Fibroblast of mammary gland (primary cell): ENCODE results near the gene OBSCN.
A peak's percentile ranks its signal among the peaks of the same experiment; 100 is the strongest.

ENCODE experiments used
- DNase-seq: peaks from one replicate; pipeline ENCODE4 v3.0.0-alpha.2; 2010; ENCODE audit warnings: low read depth
- H3K4me3 ChIP-seq: 2 replicates; pipeline ENCODE4 v1.5.1; 2011; ENCODE audit warnings: low read depth, mild to moderate bottlenecking, low read length, moderate library complexity; ENCODE audit not compliant: control insufficient read depth
- TF ChIP-seq, protein P1 (sequence below): conservative IDR thresholded peaks from 2 replicates; pipeline ENCODE4 v1.5.1; 2011; ENCODE audit warnings: low read depth, low read length, inconsistent platforms; ENCODE audit not compliant: control insufficient read depth, insufficient read depth

Gene OBSCN

DNA sequence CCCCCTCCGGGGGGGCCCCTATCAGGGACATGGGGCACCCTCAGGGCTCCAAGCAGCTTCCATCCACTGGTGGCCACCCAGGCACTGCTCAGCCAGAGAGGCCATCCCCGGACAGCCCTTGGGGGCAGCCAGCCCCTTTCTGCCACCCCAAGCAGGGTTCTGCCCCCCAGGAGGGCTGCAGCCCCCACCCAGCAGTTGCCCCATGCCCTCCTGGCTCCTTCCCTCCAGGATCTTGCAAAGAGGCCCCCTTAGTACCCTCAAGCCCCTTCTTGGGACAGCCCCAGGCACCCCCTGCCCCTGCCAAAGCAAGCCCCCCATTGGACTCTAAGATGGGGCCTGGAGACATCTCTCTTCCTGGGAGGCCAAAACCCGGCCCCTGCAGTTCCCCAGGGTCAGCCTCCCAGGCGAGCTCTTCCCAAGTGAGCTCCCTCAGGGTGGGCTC lies 163.9 kb downstream of the OBSCN start:
- H3K4me3 ChIP-seq, result no peak overlapping the region
- DNase-seq, result no peak
- TF ChIP-seq, protein P1, sequence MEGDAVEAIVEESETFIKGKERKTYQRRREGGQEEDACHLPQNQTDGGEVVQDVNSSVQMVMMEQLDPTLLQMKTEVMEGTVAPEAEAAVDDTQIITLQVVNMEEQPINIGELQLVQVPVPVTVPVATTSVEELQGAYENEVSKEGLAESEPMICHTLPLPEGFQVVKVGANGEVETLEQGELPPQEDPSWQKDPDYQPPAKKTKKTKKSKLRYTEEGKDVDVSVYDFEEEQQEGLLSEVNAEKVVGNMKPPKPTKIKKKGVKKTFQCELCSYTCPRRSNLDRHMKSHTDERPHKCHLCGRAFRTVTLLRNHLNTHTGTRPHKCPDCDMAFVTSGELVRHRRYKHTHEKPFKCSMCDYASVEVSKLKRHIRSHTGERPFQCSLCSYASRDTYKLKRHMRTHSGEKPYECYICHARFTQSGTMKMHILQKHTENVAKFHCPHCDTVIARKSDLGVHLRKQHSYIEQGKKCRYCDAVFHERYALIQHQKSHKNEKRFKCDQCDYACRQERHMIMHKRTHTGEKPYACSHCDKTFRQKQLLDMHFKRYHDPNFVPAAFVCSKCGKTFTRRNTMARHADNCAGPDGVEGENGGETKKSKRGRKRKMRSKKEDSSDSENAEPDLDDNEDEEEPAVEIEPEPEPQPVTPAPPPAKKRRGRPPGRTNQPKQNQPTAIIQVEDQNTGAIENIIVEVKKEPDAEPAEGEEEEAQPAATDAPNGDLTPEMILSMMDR, result no peak

DNA sequence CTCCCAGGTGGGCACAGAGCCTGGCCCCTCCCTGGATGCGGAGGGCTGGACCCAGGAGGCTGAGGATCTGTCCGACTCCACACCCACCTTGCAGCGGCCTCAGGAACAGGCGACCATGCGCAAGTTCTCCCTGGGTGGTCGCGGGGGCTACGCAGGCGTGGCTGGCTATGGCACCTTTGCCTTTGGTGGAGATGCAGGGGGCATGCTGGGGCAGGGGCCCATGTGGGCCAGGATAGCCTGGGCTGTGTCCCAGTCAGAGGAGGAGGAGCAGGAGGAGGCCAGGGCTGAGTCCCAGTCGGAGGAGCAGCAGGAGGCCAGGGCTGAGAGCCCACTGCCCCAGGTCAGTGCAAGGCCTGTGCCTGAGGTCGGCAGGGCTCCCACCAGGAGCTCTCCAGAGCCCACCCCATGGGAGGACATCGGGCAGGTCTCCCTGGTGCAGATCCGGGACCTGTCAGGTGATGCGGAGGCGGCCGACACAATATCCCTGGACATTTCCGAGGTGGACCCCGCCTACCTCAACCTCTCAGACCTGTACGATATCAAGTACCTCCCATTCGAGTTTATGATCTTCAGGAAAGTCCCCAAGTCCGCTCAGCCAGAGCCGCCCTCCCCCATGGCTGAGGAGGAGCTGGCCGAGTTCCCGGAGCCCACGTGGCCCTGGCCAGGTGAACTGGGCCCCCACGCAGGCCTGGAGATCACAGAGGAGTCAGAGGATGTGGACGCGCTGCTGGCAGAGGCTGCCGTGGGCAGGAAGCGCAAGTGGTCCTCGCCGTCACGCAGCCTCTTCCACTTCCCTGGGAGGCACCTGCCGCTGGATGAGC lies 164.5 kb downstream of the OBSCN start:
- no peak for DNase-seq
- TF ChIP-seq, protein P1, result no peak
- H3K4me3 ChIP-seq, result no peak overlapping the region

DNA sequence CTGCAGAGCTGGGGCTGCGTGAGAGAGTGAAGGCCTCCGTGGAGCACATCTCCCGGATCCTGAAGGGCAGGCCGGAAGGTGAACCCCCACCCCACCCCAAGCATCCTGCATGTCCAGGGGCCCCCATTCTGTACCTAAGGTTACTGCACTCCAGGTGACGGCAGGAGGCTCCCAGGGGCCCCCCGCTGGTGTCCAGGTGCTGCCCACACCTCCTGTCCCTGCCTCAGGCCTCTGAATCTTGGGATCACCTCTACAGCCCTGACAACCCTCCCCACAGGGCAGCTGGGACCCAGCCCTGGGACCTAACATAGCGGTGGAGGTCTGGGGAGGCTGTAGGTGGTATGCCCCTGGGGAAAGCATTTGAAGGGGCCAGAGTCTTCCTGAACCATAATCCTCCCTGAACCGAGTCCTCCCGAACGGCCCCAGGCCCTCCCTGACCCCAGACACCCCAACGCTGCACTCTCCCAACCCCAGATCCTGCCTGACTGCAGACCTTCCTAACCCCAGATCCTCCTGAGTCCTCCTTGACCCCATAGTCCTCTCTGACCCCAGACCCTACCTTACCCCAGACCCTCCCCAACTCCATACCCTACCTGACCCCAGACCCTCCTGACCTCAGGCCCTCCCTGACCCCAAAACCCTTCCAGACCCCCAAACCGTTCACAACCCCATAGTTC lies 165.3 kb downstream of the OBSCN start:
- no peak overlapping the region for H3K4me3 ChIP-seq
- no peak for DNase-seq
- TF ChIP-seq, protein P1, result no peak

DNA sequence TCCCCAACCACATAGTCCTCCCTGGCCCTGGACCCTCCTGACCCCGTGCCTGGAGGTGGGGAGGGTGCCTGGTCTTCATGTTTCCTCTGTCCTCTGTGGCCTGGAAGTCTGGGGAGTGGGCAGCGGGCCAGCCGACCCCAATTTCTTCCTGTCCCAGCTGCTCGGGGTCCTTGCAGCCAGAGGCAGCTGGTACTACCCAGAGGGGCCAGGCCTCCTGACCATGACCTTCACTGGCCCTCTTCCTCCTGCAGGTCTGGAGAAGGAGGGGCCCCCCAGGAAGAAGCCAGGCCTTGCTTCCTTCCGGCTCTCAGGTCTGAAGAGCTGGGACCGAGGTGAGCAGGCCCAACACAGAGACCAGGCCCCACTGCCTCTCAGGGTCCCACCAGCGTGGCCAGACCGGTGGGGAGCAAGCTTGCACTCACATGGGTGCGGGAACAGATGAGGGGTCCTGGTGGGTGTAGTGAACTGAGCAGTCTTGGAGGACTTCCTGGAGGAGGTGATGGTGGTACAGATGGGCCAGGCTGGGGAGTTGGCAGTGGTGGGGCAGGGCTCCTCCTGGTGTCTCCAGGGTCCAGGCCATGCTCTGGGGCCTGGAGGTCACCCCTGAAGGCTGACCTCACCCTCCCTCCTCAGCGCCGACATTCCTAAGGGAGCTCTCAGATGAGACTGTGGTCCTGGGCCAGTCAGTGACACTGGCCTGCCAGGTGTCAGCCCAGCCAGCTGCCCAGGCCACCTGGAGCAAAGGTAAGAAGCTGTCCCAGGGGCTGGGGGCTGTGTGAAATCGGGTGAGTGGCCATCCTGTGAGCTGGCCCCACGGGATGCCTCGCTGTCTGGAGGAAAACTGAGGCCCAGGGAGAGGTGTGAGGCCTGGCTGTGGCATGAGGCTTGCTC lies 166.1 kb downstream of the OBSCN start:
- H3K4me3 ChIP-seq, result no peak overlapping the region
- DNase-seq, result no peak
- TF ChIP-seq, protein P1, result no peak

DNA sequence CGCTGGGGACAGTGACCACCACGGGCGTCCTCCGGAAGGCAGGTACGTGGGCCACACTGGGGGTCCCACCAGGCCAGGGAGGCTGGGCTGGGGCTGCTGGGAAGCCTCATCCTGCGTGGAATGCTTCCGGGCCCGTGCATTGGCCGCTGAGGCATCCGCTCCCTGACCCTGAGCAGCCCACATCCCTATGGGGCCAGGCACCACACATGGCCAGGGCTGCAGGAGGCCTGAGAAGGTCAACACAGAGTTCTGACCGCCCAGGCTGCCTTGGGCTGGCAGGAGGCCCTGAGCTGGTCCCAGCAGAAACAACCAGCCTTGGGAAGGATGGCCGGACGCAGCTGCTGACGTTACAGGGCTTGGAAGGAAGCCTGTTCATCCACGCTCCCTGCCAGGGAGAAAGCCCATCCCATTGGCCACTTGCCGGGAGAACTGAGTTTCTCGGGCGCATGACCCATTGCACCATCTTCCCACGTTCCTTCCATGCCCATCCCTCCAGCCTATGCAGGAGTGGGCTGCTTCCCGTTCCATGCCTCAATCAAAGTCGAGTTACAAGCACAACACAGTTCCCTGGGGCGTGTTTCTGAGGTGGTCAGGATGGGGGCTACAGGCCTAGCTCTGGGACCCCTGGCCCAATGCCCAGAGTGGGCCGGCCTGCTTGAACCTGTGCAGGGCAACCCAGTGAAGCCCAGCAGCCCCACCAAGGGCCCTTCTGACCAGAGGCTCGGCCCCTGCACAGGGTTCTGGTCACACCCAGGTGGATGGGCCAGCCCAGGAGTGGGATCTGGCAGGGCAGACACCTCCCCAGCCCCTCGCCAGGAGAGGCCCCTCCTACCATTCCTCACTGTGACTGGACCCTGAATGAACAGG lies 167.1 kb downstream of the OBSCN start:
- TF ChIP-seq, protein P1, result no peak
- no peak overlapping the region for H3K4me3 ChIP-seq
- DNase-seq, result peak; percentile 99
